Esophagus squamous epithelium (tissue), 5 donors: Measurements from ENCODE around the gene COPG2. TPM values are rescaled to one million over a fixed set of nuclear protein-coding genes. Genes with fewer than 3 reads are reported as not detected.
"Not testable (repeated sequence)": the region's sequence is repeated elsewhere in the genome, so short reads cannot be mapped to it uniquely, and the experiment has no call there.

Experiments used
- DNase-seq: peaks from one replicate; lab custom pipeline; 2025; lab: John Stamatoyannopoulos, UW
- H3K27ac ChIP-seq, 4 donors: fragments of 200-600 bp; sonication (generic); one replicate each; pipeline ENCODE4 v1.5.1; 2016 to 2019; ENCODE audit warnings: mild to moderate bottlenecking in 1 of 4
- H3K27me3 ChIP-seq, 4 donors: fragments of 200-600 bp; sonication (generic); 1 replicate in 3 of 4; 2 replicates in 1 of 4; pipeline versions ENCODE4 v1.5.1 to v1.6.0; 2017 to 2021; ENCODE audit warnings: antibody characterized with exemption in 1 of 4
- H3K36me3 ChIP-seq, 3 donors: fragments of 200-600 bp; sonication (generic); one replicate each; pipeline ENCODE4 v1.5.1; 2016 to 2019
- H3K4me1 ChIP-seq, 3 donors: fragments of 200-600 bp; sonication (generic); one replicate each; pipeline ENCODE4 v1.5.1; 2017 to 2019
- H3K4me3 ChIP-seq, 4 donors: fragments of 200-600 bp; sonication (generic); 1 replicate in 3 of 4; 2 replicates in 1 of 4; pipeline ENCODE4 v1.5.1; 2016 to 2019; ENCODE audit warnings: mild to moderate bottlenecking in 2 of 4, moderate library complexity in 1 of 4
- H3K9me3 ChIP-seq, 3 donors: fragments of 200-600 bp; sonication (generic); one replicate each; pipeline ENCODE4 v1.5.1; 2016 to 2019
- POLR2A ChIP-seq, 4 donors: fragments of 450-650 bp; IDR thresholded peaks; one replicate each; pipeline ENCODE4 v1.6.1; 2017; ENCODE audit warnings: antibody characterized with exemption in 4 of 4, mild to moderate bottlenecking in 4 of 4, moderate library complexity in 3 of 4
- WGBS, 2 donors: methylation state at CpG; one replicate each; pipeline ENCODE4 v1.1.5; 2018; 5-methylcytosine and 5-hydroxymethylcytosine counted together
- intact Hi-C: fragments of 100-400 bp; cut with DNase I; formaldehyde crosslinking; loops from one replicate; pipeline ENCODE4 v1.15.0; 2022
- total RNA-seq, 4 donors: library from RNA; depleted of rRNA; stranded (reverse); fragments of >200 nt; gene quantifications; one replicate each; pipeline ENCODE4 v1.1.0, GENCODE V29; 2016
- TF ChIP-seq, protein P1 (sequence below), 6 experiments: fragments of 450-650 bp in 4 of 6; fragments of 200-600 bp in 2 of 6; sonication (generic) in 2 of 6; IDR thresholded peaks; one replicate each; pipeline ENCODE4 v1.5.1; 2016 to 2019; ENCODE audit warnings: antibody characterized with exemption in 6 of 6, mild to moderate bottlenecking in 4 of 6, moderate library complexity in 4 of 6
- donor health status: DM: yes; HTN: yes; CAD: no.

COPG2 gene
- total RNA-seq, 4 donors from 2014 or later = 12.3 to 28.2 (median 17.8) TPM

DNA sequence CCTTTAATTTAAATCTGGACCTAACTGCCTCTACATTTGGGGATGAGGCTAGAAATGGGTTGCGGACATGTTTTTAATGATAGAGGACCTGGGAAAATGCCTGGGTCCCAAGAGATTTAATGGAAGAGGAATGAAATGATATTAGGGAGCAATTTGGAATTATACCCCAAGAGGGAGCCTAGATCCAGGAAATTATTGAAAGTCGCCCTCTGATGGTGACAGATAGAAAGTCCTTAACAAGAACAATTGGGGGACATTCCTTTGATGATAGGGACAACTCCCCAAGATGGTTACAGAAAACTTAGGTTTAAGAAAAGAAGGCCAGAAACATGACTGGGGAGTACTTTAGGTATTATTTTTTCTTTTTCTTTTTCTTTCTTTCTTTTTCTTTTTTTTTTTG, 27.3 kb upstream of the COPG2 start:
- Histone ChIP-seq H3K27me3 (no peaks in the 10 kb centered on the region), H3K9me3 (no peaks in the 10 kb centered on the region), H3K27ac (no peak overlapping the region), H3K4me3 (no peak overlapping the region), H3K36me3 (no peaks in the 10 kb centered on the region), H3K4me1 (no peaks in the 10 kb centered on the region)
- 45 to 50% methylated on average over 2 of the region's 2 CpGs for WGBS, 2 donors
- intact Hi-C loops = no loop called here
- DNase-seq = no peak
- no peak for TF ChIP-seq POLR2A (IDR thresholded peaks at IDR 0.05)
- TF ChIP-seq, protein P1, sequence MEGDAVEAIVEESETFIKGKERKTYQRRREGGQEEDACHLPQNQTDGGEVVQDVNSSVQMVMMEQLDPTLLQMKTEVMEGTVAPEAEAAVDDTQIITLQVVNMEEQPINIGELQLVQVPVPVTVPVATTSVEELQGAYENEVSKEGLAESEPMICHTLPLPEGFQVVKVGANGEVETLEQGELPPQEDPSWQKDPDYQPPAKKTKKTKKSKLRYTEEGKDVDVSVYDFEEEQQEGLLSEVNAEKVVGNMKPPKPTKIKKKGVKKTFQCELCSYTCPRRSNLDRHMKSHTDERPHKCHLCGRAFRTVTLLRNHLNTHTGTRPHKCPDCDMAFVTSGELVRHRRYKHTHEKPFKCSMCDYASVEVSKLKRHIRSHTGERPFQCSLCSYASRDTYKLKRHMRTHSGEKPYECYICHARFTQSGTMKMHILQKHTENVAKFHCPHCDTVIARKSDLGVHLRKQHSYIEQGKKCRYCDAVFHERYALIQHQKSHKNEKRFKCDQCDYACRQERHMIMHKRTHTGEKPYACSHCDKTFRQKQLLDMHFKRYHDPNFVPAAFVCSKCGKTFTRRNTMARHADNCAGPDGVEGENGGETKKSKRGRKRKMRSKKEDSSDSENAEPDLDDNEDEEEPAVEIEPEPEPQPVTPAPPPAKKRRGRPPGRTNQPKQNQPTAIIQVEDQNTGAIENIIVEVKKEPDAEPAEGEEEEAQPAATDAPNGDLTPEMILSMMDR (IDR thresholded peaks at IDR 0.05) = peak in 4 of 6 experiments; percentile 20 to 49 (median 31)

DNA sequence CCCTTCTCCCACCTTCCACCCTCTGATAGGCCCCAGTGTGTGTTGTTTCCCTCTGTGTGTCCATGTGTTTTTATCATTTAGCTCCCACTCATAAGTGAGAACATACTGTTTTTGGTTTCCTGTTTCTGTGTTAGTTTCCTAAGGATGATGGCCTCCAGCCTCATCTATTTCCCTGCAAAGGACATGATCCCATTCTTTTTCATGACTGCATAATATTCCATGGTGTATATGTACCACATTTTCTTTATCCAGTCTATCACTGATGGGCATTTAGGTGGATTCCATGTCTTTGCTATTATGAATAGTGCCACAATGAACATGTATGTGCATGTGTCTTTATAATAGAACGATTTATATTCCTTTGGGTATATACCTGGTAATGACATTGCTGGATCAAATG, 23.8 kb upstream of the COPG2 start:
- intact Hi-C loops, H3K4me3 ChIP-seq, H3K9me3 ChIP-seq, DNase-seq, H3K36me3 ChIP-seq, H3K27me3 ChIP-seq, H3K4me1 ChIP-seq, H3K27ac ChIP-seq: not testable (repeated sequence)
- WGBS, 2 donors = 67 to 91% methylated on average over 1 of the region's 1 CpG

DNA sequence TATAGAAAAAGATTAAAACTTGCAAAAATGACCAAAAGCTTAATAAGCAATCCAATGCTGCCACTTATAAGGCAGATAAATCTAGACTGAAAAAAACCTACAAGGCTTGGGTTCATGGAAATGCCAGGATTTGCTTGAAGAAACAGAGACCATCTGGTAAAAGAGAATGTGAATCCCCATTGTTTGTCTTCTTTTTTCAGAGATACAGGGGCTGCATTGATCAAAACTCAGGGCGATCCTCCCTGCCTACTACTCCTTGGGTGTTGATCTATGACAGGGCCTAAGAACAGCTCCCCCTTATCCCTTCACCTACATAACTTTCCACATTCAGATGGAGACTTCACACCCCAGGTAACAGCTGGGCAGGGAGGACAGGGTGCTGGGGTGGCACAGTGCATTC, 21.1 kb upstream of the COPG2 start:
- intact Hi-C loops = no loop called here
- peaks cover 0 to 5% (median 0%) of the 10 kb centered on the region in 4 donors for H3K27me3 ChIP-seq
- DNase-seq = no peak

DNA sequence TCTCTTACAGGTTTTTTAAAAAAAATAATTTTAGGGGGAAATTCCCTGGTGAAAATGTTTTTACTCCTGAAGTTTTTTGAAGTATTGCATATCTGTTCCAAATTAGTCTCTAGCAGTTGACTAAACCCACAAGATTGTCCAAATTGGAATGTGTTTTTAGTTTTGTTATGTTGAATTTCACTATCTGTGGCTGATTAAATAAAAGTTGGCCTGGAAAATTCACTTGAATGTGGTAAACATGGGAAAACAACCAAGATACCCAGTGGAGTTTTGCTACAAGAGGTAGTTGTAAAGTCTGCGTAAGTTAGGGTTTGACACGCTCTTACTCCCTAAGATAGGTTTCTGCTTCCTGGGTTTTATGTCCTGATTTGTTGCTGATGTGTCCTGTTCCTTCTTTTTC, 14.5 kb upstream of the COPG2 start:
- no peak for DNase-seq
- H3K9me3 ChIP-seq = no peaks in the 10 kb centered on the region
- intact Hi-C loops = no loop called here
- no peaks in the 10 kb centered on the region for H3K4me1 ChIP-seq
- WGBS, 2 donors = 93 to 97% methylated on average over 2 of the region's 2 CpGs
- H3K27ac ChIP-seq = no peak overlapping the region
- no peaks in the 10 kb centered on the region for H3K27me3 ChIP-seq
- TF ChIP-seq, protein P1 (IDR thresholded peaks at IDR 0.05) = no peak
- no peak for TF ChIP-seq POLR2A (IDR thresholded peaks at IDR 0.05)
- H3K36me3 ChIP-seq = no peaks in the 10 kb centered on the region
- H3K4me3 ChIP-seq = no peak overlapping the region

More for the DNA sequence above, 21.1 kb upstream of the COPG2 start:
- Histone ChIP-seq H3K4me3 (no peak overlapping the region), H3K4me1 (no peaks in the 10 kb centered on the region), H3K9me3 (no peaks in the 10 kb centered on the region), H3K36me3 (no peaks in the 10 kb centered on the region), H3K27ac (no peak overlapping the region)
- no peak for TF ChIP-seq POLR2A (IDR thresholded peaks at IDR 0.05)
- TF ChIP-seq, protein P1 (IDR thresholded peaks at IDR 0.05) = no peak
- 81 to 86% methylated on average over 1 of the region's 1 CpG for WGBS, 2 donors

DNA sequence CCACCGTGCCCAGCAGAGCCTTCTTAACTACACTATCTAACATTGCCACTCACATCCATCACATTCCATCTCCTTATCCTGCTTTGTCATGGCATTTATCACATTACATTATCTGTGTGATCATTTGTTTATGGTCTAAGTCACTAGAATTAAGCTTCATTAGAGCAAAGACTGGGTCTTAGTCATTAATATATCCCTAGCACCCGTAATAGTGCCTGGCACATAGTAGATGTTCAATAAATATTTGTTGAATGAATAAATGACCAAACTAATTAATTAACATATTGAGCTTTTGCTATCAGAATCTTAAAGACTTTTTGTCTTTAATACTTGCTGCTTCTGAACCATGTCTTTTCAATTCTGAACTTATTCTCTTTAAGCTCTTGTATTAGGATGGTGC, 5.9 kb upstream of the COPG2 start:
- TF ChIP-seq, protein P1 (IDR thresholded peaks at IDR 0.05) = no peak
- no peak for TF ChIP-seq POLR2A (IDR thresholded peaks at IDR 0.05)
- DNase-seq = no peak
- no peak overlapping the region for H3K4me3 ChIP-seq
- no peak overlapping the region for H3K27ac ChIP-seq
- intact Hi-C loops = no loop called here
- H3K27me3 ChIP-seq = no peaks in the 10 kb centered on the region
- H3K4me1 ChIP-seq = peaks cover 0 to 3% (median 0%) of the 10 kb centered on the region in 3 donors
- no peaks in the 10 kb centered on the region for H3K36me3 ChIP-seq
- WGBS, 2 donors = 67 to 75% methylated on average over 2 of the region's 2 CpGs
- H3K9me3 ChIP-seq = no peaks in the 10 kb centered on the region

DNA sequence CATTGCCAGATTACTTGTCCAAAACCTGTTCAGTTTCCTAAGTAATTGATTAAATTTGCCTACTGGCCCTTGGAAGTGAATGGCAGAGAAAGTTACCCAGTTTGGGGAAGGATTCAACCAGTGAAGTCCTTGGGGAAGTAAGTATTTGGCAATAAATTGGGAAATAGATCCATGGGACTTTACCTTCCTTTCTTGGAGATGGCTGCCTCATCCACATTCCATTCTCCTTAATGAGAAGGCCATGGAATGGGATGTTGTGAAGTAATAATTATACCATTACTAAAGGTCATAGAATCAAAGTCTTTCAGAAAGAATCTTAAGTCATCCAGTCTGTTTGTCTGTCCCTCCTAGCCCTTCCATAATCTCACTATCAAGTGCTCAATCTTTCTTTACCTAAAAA, 4.5 kb upstream of the COPG2 start:
- TF ChIP-seq POLR2A (IDR thresholded peaks at IDR 0.05) = no peak
- TF ChIP-seq, protein P1 (IDR thresholded peaks at IDR 0.05) = no peak

More for the DNA sequence above, 4.5 kb upstream of the COPG2 start:
- Histone ChIP-seq H3K4me3 (no peak overlapping the region), H3K27ac (no peak overlapping the region), H3K9me3 (no peaks in the 10 kb centered on the region), H3K36me3 (no peaks in the 10 kb centered on the region), H3K4me1 (peaks cover 0 to 9% (median 0%) of the 10 kb centered on the region in 3 donors), H3K27me3 (no peaks in the 10 kb centered on the region)
- DNase-seq = no peak
- intact Hi-C loops = no loop called here
